Neural cell (in vitro differentiated cells): ENCODE results near the gene SCARB1. TPM values are rescaled to one million over a fixed set of nuclear protein-coding genes. Genes with fewer than 3 reads are reported as not detected.

Source experiments
- H2AFZ ChIP-seq: fragments of 200-600, 300-800 bp; sonication (generic), shearing (Covaris generic); 2 replicates; pipeline ENCODE4 v1.6.0; 2014; ENCODE audit warnings: low read depth, mild to moderate bottlenecking, antibody characterized with exemption, low read length, moderate library complexity
- H3F3A ChIP-seq: fragments of 200-600 bp; shearing (Covaris generic); 2 replicates; pipeline ENCODE4 v1.6.1; 2016; ENCODE audit warnings: mild to moderate bottlenecking, moderate library complexity, mixed read lengths, antibody characterized with exemption, low read length; ENCODE audit not compliant: insufficient read depth, poor library complexity, severe bottlenecking
- H3K27ac ChIP-seq: fragments of 200-600, 300-800 bp; sonication (generic), shearing (Covaris generic); 2 replicates; pipeline ENCODE4 v1.5.1; 2014; ENCODE audit warnings: mild to moderate bottlenecking, low read length, moderate library complexity
- H3K27me3 ChIP-seq: fragments of 300-800, 200-600 bp; sonication (generic), shearing (Covaris generic); 2 replicates; pipeline ENCODE4 v1.6.0; 2014; ENCODE audit warnings: mild to moderate bottlenecking, low read depth, low read length, moderate library complexity; ENCODE audit not compliant: insufficient read depth
- H3K36me3 ChIP-seq: fragments of 300-800, 200-600 bp; sonication (generic), shearing (Covaris generic); 2 replicates; pipeline ENCODE4 v1.5.1; 2014; ENCODE audit warnings: mild to moderate bottlenecking, antibody characterized with exemption, low read length, moderate library complexity; ENCODE audit not compliant: insufficient read depth
- H3K4me2 ChIP-seq: fragments of 300-800, 200-600 bp; sonication (generic), shearing (Covaris generic); 2 replicates; pipeline ENCODE4 v1.6.0; 2014; ENCODE audit warnings: mild to moderate bottlenecking, low read length
- H3K4me3 ChIP-seq: fragments of 300-800, 200-600 bp; sonication (generic), shearing (Covaris generic); 2 replicates; pipeline ENCODE4 v1.5.1; 2014; ENCODE audit warnings: mild to moderate bottlenecking, low read length, moderate library complexity
- H3K79me2 ChIP-seq: fragments of 200-600 bp; shearing (Covaris generic); replicated peaks from 2 replicates; pipeline ENCODE4 v1.6.0; 2014; ENCODE audit warnings: mild to moderate bottlenecking, low read length, moderate library complexity; ENCODE audit not compliant: insufficient read depth
- H3K9ac ChIP-seq: fragments of 300-800, 200-600 bp; sonication (generic), shearing (Covaris generic); 2 replicates; pipeline ENCODE4 v1.6.1; 2016; ENCODE audit warnings: mild to moderate bottlenecking, low read length, mixed read lengths
- H3K9me2 ChIP-seq: fragments of 200-600 bp; shearing (Covaris generic); 2 replicates; pipeline ENCODE4 v1.6.1; 2016; ENCODE audit warnings: mild to moderate bottlenecking, low read length, mixed read lengths; ENCODE audit not compliant: insufficient read depth
- H3K9me3 ChIP-seq: fragments of 200-600, 300-800 bp; sonication (generic), shearing (Covaris generic); 2 replicates; pipeline ENCODE4 v1.6.1; 2016; ENCODE audit warnings: mild to moderate bottlenecking, mixed run types, low read length, moderate library complexity, mixed read lengths
- H4K20me1 ChIP-seq: fragments of 200-600 bp; shearing (Covaris generic); 2 replicates; pipeline ENCODE4 v1.6.1; 2016; ENCODE audit warnings: mild to moderate bottlenecking, mixed run types; ENCODE audit not compliant: insufficient read depth
- EP300 ChIP-seq: fragments of 450-650 bp; conservative IDR thresholded peaks from 2 replicates; pipeline ENCODE4 v1.6.1; 2014; ENCODE audit warnings: antibody characterized with exemption, mild to moderate bottlenecking, moderate library complexity; ENCODE audit not compliant: poor library complexity, severe bottlenecking
- EZH2 ChIP-seq: fragments of 200-600, 300-800 bp; shearing (Covaris generic), sonication (generic); IDR thresholded peaks from 2 replicates; pipeline ENCODE4 v1.6.1; 2014; ENCODE audit warnings: antibody characterized with exemption, low read length, borderline replicate concordance, mild to moderate bottlenecking; ENCODE audit not compliant: insufficient read depth, poor library complexity, severe bottlenecking
- MXI1 ChIP-seq: fragments of 450-650 bp; conservative IDR thresholded peaks from 2 replicates; pipeline ENCODE4 v1.6.1; 2014; ENCODE audit warnings: antibody characterized with exemption, mild to moderate bottlenecking; ENCODE audit not compliant: poor library complexity, severe bottlenecking
- POLR2AphosphoS5 ChIP-seq: IDR thresholded peaks from 2 replicates; pipeline ENCODE4 v1.6.1; 2012
- RAD21 ChIP-seq: fragments of 450-650 bp; conservative IDR thresholded peaks from 2 replicates; pipeline ENCODE4 v1.6.1; 2014; ENCODE audit warnings: antibody characterized with exemption, mild to moderate bottlenecking, moderate library complexity
- SMC3 ChIP-seq: fragments of 450-650 bp; conservative IDR thresholded peaks from 2 replicates; pipeline ENCODE4 v1.6.1; 2014; ENCODE audit warnings: antibody characterized with exemption, mild to moderate bottlenecking, moderate library complexity; ENCODE audit not compliant: poor library complexity
- TAF1 ChIP-seq: IDR thresholded peaks from 2 replicates; pipeline ENCODE4 v1.6.1; 2012; ENCODE audit warnings: low read depth
- polyA plus RNA-seq: library from polyadenylated mRNA; depleted of rRNA; stranded (reverse); fragments of >200 nt; gene quantifications from 2 replicates; pipeline ENCODE4 v1.2.3, GENCODE V29; 2014
- TF ChIP-seq, protein P1 (sequence below): fragments of 450-650 bp; IDR thresholded peaks from 2 replicates; pipeline ENCODE4 v1.5.1; 2014; ENCODE audit warnings: antibody characterized with exemption, mild to moderate bottlenecking, moderate library complexity; ENCODE audit not compliant: poor library complexity, severe bottlenecking
- TF ChIP-seq, protein P2 (sequence below): IDR thresholded peaks from 2 replicates; pipeline ENCODE4 v1.6.1; 2012; ENCODE audit warnings: borderline replicate concordance

The SCARB1 gene
- polyA plus RNA-seq, 1 donor from 2014 or later, result 5.8 TPM

DNA sequence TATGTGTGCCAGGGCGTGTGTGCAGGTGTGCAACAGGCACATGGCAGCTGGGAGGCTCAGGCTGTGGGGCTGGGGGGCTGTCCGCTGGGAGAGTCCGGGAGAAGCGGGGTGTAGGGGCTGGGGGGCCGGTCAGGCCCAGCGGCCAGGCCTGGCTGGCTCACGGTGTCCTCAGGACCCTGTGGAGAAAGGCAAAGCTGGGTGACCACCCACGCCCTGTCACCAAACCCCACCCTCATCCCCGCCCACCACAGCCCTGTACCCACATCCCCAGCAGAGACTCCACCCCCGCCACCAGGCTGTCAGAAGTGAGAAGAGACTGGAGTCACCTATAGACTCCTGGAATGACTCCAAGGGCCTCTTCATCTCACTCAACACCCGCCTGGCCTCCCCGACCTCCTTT lies 85.3 kb downstream of the SCARB1 start:
- H3K79me2 ChIP-seq, result no peaks in the 10 kb centered on the region
- H4K20me1 ChIP-seq, result no peaks in the 10 kb centered on the region
- H3K9ac ChIP-seq, result no peak overlapping the region
- no peaks in the 10 kb centered on the region for H3K36me3 ChIP-seq
- no peaks in the 10 kb centered on the region for H3K9me3 ChIP-seq
- no peak for TF ChIP-seq RAD21
- no peak for TF ChIP-seq SMC3
- TF ChIP-seq EZH2, result no peak
- TF ChIP-seq POLR2AphosphoS5, result no peak
- no peak for TF ChIP-seq TAF1
- TF ChIP-seq EP300, result no peak
- no peak for TF ChIP-seq MXI1
- TF ChIP-seq, protein P1, sequence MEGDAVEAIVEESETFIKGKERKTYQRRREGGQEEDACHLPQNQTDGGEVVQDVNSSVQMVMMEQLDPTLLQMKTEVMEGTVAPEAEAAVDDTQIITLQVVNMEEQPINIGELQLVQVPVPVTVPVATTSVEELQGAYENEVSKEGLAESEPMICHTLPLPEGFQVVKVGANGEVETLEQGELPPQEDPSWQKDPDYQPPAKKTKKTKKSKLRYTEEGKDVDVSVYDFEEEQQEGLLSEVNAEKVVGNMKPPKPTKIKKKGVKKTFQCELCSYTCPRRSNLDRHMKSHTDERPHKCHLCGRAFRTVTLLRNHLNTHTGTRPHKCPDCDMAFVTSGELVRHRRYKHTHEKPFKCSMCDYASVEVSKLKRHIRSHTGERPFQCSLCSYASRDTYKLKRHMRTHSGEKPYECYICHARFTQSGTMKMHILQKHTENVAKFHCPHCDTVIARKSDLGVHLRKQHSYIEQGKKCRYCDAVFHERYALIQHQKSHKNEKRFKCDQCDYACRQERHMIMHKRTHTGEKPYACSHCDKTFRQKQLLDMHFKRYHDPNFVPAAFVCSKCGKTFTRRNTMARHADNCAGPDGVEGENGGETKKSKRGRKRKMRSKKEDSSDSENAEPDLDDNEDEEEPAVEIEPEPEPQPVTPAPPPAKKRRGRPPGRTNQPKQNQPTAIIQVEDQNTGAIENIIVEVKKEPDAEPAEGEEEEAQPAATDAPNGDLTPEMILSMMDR, result no peak
- TF ChIP-seq, protein P2, sequence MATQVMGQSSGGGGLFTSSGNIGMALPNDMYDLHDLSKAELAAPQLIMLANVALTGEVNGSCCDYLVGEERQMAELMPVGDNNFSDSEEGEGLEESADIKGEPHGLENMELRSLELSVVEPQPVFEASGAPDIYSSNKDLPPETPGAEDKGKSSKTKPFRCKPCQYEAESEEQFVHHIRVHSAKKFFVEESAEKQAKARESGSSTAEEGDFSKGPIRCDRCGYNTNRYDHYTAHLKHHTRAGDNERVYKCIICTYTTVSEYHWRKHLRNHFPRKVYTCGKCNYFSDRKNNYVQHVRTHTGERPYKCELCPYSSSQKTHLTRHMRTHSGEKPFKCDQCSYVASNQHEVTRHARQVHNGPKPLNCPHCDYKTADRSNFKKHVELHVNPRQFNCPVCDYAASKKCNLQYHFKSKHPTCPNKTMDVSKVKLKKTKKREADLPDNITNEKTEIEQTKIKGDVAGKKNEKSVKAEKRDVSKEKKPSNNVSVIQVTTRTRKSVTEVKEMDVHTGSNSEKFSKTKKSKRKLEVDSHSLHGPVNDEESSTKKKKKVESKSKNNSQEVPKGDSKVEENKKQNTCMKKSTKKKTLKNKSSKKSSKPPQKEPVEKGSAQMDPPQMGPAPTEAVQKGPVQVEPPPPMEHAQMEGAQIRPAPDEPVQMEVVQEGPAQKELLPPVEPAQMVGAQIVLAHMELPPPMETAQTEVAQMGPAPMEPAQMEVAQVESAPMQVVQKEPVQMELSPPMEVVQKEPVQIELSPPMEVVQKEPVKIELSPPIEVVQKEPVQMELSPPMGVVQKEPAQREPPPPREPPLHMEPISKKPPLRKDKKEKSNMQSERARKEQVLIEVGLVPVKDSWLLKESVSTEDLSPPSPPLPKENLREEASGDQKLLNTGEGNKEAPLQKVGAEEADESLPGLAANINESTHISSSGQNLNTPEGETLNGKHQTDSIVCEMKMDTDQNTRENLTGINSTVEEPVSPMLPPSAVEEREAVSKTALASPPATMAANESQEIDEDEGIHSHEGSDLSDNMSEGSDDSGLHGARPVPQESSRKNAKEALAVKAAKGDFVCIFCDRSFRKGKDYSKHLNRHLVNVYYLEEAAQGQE, result no peak
- no peak overlapping the region for H2AFZ ChIP-seq
- H3F3A ChIP-seq, result no peaks in the 10 kb centered on the region
- H3K4me2 ChIP-seq, result no peak overlapping the region
- no peaks in the 10 kb centered on the region for H3K27me3 ChIP-seq
- H3K4me3 ChIP-seq, result no peak overlapping the region
- H3K27ac ChIP-seq, result no peak overlapping the region
- no peaks in the 10 kb centered on the region for H3K9me2 ChIP-seq

DNA sequence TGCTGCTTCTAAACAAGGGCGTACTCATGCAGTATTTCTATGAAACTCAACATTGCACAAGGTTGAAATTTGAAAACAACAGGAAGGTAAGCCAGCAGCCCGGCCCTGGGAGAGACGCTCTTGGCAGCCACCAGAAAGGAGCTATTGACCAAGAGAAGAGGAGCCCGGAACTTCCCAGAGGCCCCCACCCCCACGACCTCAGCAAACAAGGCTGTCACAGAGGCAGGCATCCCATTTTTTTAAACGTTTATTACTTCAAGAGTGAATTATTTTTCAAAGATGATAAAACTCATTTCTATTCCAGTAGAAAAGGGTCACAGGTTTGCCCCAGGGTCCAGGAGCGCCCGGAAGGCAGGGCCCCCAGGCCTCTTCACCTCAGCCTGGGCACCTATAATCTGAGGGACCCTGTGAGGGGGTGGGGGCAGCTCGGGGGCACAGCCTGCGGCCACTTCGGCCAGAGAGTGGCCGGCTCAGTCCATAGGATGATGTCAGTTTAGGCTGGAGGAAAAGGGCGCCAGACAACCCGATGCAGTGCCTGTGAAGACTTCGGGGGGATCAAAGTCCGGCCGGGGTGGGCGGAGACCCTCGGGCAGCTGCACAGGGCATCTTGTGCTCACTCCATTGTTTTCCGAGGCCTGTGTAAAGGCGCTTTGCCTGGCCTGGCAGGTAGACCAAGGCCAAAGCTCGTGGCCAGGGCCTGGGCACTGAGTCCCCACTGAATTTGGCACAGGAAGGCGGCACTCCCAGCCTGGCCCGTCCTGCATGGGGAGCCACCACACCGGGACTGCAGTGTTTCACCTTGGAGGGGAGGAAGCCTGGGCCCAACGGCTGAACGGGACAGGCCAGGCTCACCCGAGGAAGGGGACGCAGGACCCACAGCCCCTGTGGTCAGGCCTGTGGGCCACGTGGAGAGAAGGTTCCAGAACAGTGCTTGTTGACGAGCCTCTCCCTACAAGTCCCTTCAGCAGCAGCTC lies 86.0 kb downstream of the SCARB1 start:
- Histone ChIP-seq H3K9me2 (no peaks in the 10 kb centered on the region), H3K27me3 (no peaks in the 10 kb centered on the region), H3K79me2 (no peaks in the 10 kb centered on the region), H3F3A (no peaks in the 10 kb centered on the region), H3K27ac (no peak overlapping the region), H3K36me3 (no peaks in the 10 kb centered on the region), H3K9ac (no peak overlapping the region), H3K4me3 (no peak overlapping the region), H3K4me2 (no peak overlapping the region), H3K9me3 (no peaks in the 10 kb centered on the region), H2AFZ (no peak overlapping the region), H4K20me1 (no peaks in the 10 kb centered on the region)
- TF ChIP-seq EZH2 (no peak), RAD21 (no peak)
